ENCODE data around the gene JAM3.

- TF ChIP-seq GABPA (IDR thresholded peaks at IDR 0.05; ENCODE audit: low read depth) (no peak), CHD4 (IDR thresholded peaks at IDR 0.05) (no peak), E2F4 (IDR thresholded peaks at IDR 0.05; ENCODE audit: low read depth, low read length) (no peak)
These were observed 38.0 kb upstream of the JAM3 start for GRCh38 chr11:134030853-134031252.

Data from GM12878 (cell line).